DLD1 (cell line): Measurements from ENCODE around the gene USP9Y.

Experiments
- in situ Hi-C: cut with HindIII; loops from 2 replicates; pipeline ENCODE4 v1.10.0; 2017; ENCODE audit warnings: low sequenced_read_pairs

Gene USP9Y

DNA sequence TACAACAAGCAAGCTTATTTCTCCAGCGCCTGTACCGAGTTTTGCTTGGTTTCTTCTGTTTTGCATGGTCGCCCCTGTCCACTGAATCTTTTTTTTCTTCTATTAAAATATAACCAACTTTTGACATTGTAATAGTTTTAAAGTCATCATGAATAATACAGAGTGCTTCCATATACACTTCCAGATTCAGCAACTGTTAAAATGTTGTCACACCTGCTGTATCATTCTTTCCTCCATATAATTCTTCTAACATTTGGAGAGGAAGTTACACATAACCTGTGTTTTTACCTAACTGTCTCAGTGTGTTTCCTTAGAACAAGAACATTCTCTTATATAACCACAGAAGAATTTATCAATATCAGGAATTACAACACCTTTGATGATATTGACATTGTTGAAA, 83.5 kb downstream of the USP9Y start:
- in situ Hi-C loops, result no loop called here

DNA sequence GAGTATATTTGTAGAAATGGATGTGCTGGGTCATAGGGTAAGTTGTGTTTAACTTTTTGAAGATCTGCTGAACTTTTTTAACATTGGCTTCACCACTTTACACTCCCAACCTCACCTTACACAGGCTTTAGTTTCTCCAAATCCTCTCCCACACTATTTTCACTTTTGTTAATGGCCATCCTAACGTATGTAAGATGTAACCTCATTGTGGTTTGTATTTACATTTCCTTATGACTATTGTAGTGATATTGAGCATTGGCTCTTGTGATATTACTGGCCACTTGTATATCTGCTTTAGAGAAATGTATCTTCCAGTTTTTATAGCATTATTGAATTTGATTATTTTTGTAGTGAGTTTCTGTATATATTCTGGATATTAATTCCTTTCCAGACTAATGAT, 93.0 kb downstream of the USP9Y start:
- in situ Hi-C loops, result no loop called here

DNA sequence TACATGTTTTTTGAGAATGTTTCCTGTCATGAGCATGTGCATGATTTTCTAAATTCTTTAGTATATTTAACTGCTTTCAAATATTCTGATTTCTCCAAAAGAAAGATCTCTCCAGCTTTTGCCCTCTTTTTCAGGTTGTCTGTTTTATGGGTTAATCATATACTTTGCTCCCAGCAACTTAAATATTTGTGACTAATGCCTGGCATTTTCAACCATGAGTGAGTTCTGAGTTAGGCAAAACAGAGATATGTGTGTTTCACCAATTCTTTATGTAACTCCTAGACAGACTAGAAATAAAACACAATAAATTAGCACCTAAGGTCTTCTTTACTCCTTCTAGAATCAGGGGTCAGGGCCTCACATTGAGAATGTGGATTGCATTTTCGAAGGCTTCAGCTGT, 107.0 kb downstream of the USP9Y start:
- in situ Hi-C loops, result no loop called here

- in situ Hi-C loops, result no loop called here
Measured at GRCh38 chrY:12809034-12809433, 108.0 kb downstream of the USP9Y start.

DNA sequence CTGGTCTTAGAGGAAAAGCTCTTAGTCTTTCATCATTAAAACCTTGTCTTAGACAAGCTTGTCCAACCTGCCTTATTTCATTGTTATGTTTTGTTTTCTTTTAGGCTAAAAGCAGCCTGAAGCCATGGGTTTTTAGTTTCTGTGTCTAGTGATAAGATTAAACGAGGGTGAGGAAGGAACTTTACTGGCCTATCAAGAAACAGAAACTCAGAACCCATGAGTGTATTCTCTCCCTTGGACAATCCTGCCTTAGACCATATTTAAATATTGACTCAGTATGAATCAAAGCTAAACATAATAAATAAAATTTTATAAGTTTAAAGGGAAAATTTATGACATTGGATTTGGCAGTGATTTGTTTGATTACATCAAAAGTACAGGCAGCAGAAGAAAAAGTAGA, 122.4 kb downstream of the USP9Y start:
- in situ Hi-C loops, result no loop called here

DNA sequence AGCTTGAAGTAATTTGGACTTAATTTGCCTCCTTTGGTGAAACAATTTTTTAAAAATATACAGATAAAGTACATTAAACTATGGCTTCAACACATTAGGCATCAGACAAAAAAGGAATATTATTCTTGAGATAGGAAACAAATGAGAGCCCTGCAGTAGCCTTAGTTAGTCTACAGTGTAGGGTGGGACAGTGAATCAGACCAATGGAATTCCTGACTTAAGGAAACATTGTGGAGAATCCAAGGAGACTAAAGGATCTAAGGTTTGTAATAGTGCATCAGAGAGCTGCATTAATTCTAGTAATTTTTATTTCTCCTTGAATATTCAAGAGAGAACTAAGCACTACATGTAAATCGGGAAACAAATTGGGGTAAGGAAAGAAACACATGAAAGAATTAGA, 125.8 kb downstream of the USP9Y start:
- in situ Hi-C loops, result no loop called here

DNA sequence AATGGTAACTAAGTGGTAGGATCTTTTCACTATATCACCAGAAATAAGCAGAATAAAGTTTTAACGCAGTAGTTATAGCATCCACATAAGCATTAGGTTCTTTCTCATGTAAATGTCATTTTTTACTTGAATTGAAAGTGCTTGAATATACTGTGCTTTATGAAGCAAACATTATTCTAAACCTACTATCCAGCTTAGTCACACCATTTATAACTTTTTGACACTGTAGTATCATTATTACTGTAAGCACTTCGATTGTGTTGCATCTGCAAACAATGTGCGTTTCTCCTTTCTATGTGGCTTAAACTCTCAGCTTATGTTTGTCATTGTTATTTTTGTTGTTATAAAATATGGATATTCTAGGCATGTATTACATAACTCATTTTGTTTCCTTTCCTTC, 132.3 kb downstream of the USP9Y start:
- in situ Hi-C loops, result no loop called here

DNA sequence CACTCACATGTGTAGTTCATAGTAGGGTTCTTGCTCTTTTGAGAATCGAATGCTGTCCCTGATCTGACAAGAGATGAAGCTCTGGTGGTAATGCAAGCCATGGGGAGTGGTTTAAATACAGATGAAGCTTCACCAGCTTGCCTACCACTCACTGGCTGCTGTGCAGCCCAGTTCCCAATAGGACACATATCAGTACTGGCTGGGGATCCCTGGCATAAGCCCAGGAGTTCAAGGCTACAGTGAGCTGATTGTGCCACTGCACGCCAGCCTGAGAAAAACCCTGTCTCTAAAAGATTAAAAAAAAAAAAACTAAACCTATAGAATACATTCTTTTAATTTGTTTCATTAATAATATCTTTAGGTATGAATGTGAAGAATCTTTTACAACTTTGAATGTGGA, 136.5 kb downstream of the USP9Y start:
- in situ Hi-C loops, result no loop called here

GRCh38 chrY:12841368-12841767, 140.3 kb downstream of the USP9Y start:
- in situ Hi-C loops, result no loop called here

DNA sequence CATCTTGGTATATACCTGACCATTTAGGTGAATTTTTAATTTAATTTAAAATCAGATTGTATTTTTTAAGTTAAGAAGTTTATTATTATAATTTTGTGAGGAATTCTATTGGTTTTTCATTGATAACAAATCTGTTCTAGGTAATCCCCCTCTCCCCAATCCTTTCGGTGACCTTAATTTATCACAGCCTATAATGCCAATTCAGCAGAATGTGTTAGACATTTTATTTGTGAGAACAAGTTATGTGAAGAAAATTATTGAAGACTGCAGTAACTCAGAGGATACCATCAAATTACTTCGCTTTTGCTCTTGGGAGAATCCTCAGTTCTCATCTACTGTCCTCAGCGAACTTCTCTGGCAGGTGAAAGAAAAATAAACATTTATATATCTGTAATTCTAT, 145.8 kb downstream of the USP9Y start:
- in situ Hi-C loops, result no loop called here

GRCh38 chrY:12855791-12856275, 154.8 kb downstream of the USP9Y start:
- in situ Hi-C loops, result no loop called here

DNA sequence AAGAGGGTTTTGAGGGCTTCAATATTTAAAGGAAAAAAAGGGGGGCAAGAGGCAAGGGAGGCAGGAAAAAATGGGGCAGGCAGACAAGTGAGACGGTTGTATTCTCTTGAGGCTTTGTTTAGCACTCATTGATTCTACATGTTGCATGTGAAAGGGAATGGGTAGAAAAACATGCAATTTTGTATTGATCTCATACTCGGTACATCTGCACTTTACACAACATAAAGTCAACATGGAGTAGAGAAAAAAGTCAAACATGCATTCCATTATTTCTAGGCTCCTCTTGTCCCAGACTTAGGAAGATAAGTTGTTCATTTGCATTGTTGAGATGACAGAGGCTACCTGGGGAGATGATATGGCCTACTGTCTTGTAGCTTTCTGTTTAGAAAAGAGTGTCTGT, 166.9 kb downstream of the USP9Y start:
- in situ Hi-C loops, result no loop called here

DNA sequence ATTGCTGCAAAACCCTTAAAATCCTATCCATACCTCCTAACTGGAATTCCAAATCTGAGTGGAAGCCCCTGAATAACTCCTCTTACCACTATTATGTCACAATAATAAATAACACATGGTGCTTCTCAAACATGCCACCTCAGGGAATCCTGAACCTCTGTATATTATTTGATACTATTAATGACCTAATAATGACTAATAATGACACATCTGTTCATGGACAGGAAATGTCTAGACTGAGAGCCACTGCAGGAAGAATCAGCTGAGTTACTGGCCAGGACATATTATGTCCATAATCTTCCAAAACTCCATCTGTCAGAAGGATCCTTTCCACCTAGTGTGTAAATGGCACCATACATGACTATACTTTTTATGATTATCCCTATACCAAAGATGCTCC, 195.9 kb downstream of the USP9Y start:
- in situ Hi-C loops, result no loop called here

DNA sequence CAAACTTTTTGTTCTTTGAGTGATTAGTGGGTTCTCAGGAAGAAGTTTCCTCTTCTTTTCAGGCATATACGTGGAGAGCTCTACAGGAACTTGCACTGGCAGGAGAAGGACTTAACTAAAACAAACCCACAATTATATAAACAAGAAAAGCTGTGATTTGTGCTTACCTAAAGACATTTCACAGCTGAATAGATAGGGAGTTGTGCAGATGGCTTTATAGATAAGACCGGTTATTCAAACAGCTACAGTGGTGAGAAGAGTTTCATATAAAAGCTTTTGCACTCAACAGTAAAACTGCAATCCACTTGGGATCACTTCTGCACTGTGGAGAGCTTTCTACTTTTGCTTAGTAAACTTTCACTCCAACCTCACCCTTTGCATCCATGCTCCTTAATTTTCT, 197.6 kb downstream of the USP9Y start:
- in situ Hi-C loops, result no loop called here

GRCh38 chrY:12904618-12905516, 203.8 kb downstream of the USP9Y start, which contains the start of gene DDX3Y:
Gene DDX3Y, plus strand, starts transcription at chrY:12904868. Its CDS starts 69 bp downstream, at chrY:12904937.
- in situ Hi-C loops, result loop anchor here (25.0 kb wide), 1 partner anchor 432 kb away; no protein-coding TSS in a partner anchor

- in situ Hi-C loops, result loop anchor here (25.0 kb wide), 1 partner anchor 432 kb away; no protein-coding TSS in a partner anchor
Measured at GRCh38 chrY:12905517-12905872, 204.5 kb downstream of the USP9Y start.

- in situ Hi-C loops, result loop anchor here (25.0 kb wide), 1 partner anchor 431 kb away; no protein-coding TSS in a partner anchor
Measured at GRCh38 chrY:12905895-12906294, 204.9 kb downstream of the USP9Y start.
